Gastrocnemius medialis (tissue), 4 donors: ENCODE measurements around the gene ITGB1.

Experiments used
- CTCF ChIP-seq, 5 experiments: fragments of 450-650 bp in 3 of 5; fragments of 200-600 bp in 2 of 5; sonication (generic) in 2 of 5; IDR thresholded peaks in 4 of 5; conservative IDR thresholded peaks in 1 of 5; 1 replicate in 4 of 5; 2 replicates in 1 of 5; pipeline ENCODE4 v1.5.1; 2016 to 2019; ENCODE audit warnings: antibody characterized with exemption in 5 of 5, mild to moderate bottlenecking in 3 of 5, moderate library complexity in 3 of 5
- POLR2A ChIP-seq, 2 donors: fragments of 450-650 bp; IDR thresholded peaks; one replicate each; pipeline ENCODE4 v1.6.1; 2017; ENCODE audit warnings: antibody characterized with exemption in 2 of 2, mild to moderate bottlenecking in 2 of 2, moderate library complexity in 2 of 2

- TF ChIP-seq CTCF (IDR thresholded peaks at IDR 0.05 in 4 of 5, conservative IDR thresholded peaks at IDR 0.05 in 1 of 5), result no peak
- no peak for TF ChIP-seq POLR2A (IDR thresholded peaks at IDR 0.05)
These were observed 27.3 kb upstream of the ITGB1 start for GRCh38 chr10:32985341-32985764.
